ENCODE data around the gene NGLY1. TPM values are rescaled to one million over a fixed set of nuclear protein-coding genes. Genes with fewer than 3 reads are reported as not detected.

Gene NGLY1
- total RNA-seq, 1 experiment from 2014 or later, result 29.4 TPM

GRCh38 chr3:25747033-25747432, 36.2 kb downstream of the NGLY1 start:
- ChIA-PET CTCF (no interaction called here), POLR2A (no interaction called here), RAD21 (ENCODE audit: low non-redundant PET in 1 of 2, low total read pairs in 2 of 2, uncharacterized antibody in 2 of 2, unreplicated experiment in 2 of 2) (no interaction called here)
- BruUV-seq (replicated peaks), result no TSS peak
- DNase-seq (ENCODE audit: low read depth, low spot score), result no peak
- TF ChIP-seq EZH2 (IDR thresholded peaks at IDR 0.05), result no peak
- no peak for TF ChIP-seq ELF1 (IDR thresholded peaks at IDR 0.05; ENCODE audit: borderline replicate concordance, low read depth)
- no peak for TF ChIP-seq ZBTB33 (IDR thresholded peaks at IDR 0.05; ENCODE audit: extremely low read depth, insufficient replicate concordance, low read length)
- TF ChIP-seq REST (IDR thresholded peaks at IDR 0.05; ENCODE audit: low read depth), result no peak
- no peak for TF ChIP-seq JUND (IDR thresholded peaks at IDR 0.05)
- TF ChIP-seq ATF3 (IDR thresholded peaks at IDR 0.05), result no peak
- no peak for TF ChIP-seq CBX3 (IDR thresholded peaks at IDR 0.05; ENCODE audit: low read depth)
- no peak for TF ChIP-seq YY1 (IDR thresholded peaks at IDR 0.05; ENCODE audit: extremely low read depth, insufficient replicate concordance, low read depth, low read length)
- no peak for TF ChIP-seq TCF7L2 (IDR thresholded peaks at IDR 0.05; ENCODE audit: borderline replicate concordance, extremely low read depth, insufficient read depth, insufficient read length)
- TF ChIP-seq SRF (IDR thresholded peaks at IDR 0.05; ENCODE audit: low read depth), result no peak
- Histone ChIP-seq H4K20me1 (ENCODE audit: insufficient read depth) (no peaks in the 10 kb centered on the region), H3K9ac (ENCODE audit: low read length) (no peak overlapping the region), H3K79me2 (ENCODE audit: insufficient read depth, low read length) (no peaks in the 10 kb centered on the region; the same call in 1 of the 2 replicates), H3K9me2 (ENCODE audit: insufficient read depth) (no peaks in the 10 kb centered on the region), H3K27ac (ENCODE audit: low read depth, low read length) (no peak overlapping the region), H3K4me2 (ENCODE audit: low read length) (peak overlapping the region; percentile 25; the same call in 1 of the 2 replicates), H3K4me3 (replicated peaks in 1 of 2; ENCODE audit: low read depth in 1 of 2, low read length in 2 of 2) (no peak overlapping the region), H3K27me3 (ENCODE audit: insufficient read depth, low read length) (no peaks in the 10 kb centered on the region), H3K36me3 (ENCODE audit: control insufficient read depth in 1 of 2, insufficient read depth in 2 of 2, low read length in 2 of 2) (peaks cover 11 to 23% of the 10 kb centered on the region in 2 experiments; a peak in 3 of 4 replicates), H2AFZ (ENCODE audit: low read depth, low read length, poor library complexity, severe bottlenecking) (no peak overlapping the region), H3K4me1 (ENCODE audit: control insufficient read depth in 1 of 2, insufficient read depth in 2 of 2, low read length in 2 of 2) (peaks cover 0 to 12% of the 10 kb centered on the region in 2 experiments; a peak in 2 of 4 replicates), H3K9me3 (ENCODE audit: control insufficient read depth in 1 of 2, insufficient read depth in 1 of 2, low read depth in 1 of 2, low read length in 2 of 2) (no peaks in the 10 kb centered on the region)
- ATAC-seq, result peak; percentile 32; the same call in 1 of the 2 replicates
- intact Hi-C loops (cut with micrococcal nuclease), result no loop called here
